ENCODE measurements around the gene TUBB. TPM values are rescaled to one million over a fixed set of nuclear protein-coding genes. Genes with fewer than 3 reads are reported as not detected.
A peak's percentile ranks its signal among the peaks of the same experiment; 100 is the strongest.

TUBB gene
- total and polyA plus RNA-seq, 2 donors (not counting 1 experiment from before 2014, with no cell fraction given): 102 to 295 TPM

DNA sequence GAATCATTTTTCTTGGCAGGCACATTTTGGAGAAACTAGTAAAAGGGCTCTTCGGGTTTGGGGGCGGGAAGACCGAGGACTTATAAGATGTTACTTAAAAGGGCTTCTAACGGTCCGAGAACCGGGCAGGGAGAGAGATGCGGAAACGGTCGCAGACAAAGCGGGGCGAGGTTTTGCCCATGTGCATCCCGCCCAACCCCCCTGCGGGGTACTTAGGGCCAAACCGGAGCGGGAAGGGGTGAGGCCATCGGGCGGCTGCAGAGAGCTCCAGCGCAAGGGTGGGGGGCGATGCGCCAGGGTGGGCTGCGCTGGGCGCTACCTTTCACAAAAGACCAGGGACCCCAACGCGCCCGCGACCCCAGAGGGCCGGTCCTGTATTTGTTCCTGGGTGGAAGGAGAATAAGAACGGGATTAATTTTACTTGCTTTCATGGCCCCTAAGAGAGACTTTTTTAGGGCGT, 616 bp downstream of the TUBB start:
- intact Hi-C loops (cut with micrococcal nuclease): loop anchor here (1.0 kb wide), 2 partner anchors 149 to 164 kb away; partner anchors contain the start of genes ABCF1 and GNL1

More for the DNA sequence above, 616 bp downstream of the TUBB start:
- Histone ChIP-seq H3K79me2 (ENCODE audit: control insufficient read depth, insufficient read depth, low read length) (peaks cover 73% of the 10 kb centered on the region), H2AFZ (ENCODE audit: insufficient read depth, low read depth, low read length, poor library complexity, severe bottlenecking) (peak overlapping the region; percentile 39), H3K4me3 (ENCODE audit: control extremely low read depth in 1 of 5, extremely low read depth in 1 of 5, insufficient read depth in 1 of 5, low read depth in 2 of 5, low read length in 4 of 5) (peak overlapping the region; percentile 74 to 99 (median 92)), H3K27ac (ENCODE audit: low read length in 2 of 2) (peak overlapping the region; percentile 82 to 84), H3K4me2 (replicated peaks; ENCODE audit: low read depth, low read length, poor library complexity, severe bottlenecking) (peak overlapping the region; percentile 83), H3K9ac (ENCODE audit: low read length) (peak overlapping the region; percentile 78), H4K20me1 (ENCODE audit: control insufficient read depth, insufficient read depth, low read length, poor library complexity, severe bottlenecking) (peaks cover 39% of the 10 kb centered on the region), H3K36me3 (replicated peaks in 1 of 2; ENCODE audit: control extremely low read depth in 1 of 2, control insufficient read depth in 1 of 2, extremely low read depth in 1 of 2, insufficient read depth in 2 of 2, low read length in 1 of 2) (peaks cover 2 to 33% of the 10 kb centered on the region in 2 experiments), H3K4me1 (ENCODE audit: control insufficient read depth in 2 of 2, insufficient read depth in 2 of 2, low read length in 2 of 2) (peaks cover 31 to 49% of the 10 kb centered on the region in 2 donors), H3K9me3 (ENCODE audit: control extremely low read depth in 1 of 3, control insufficient read depth in 2 of 3, insufficient read depth in 1 of 3, low read length in 2 of 3) (no peaks in the 10 kb centered on the region), H3K27me3 (replicated peaks in 1 of 4; ENCODE audit: control extremely low read depth in 1 of 4, control insufficient read depth in 3 of 4, insufficient read depth in 4 of 4, low read length in 3 of 4) (no peaks in the 10 kb centered on the region)
- ATAC-seq (ENCODE audit: low read depth): peak; percentile 4
- CTCF ChIA-PET: interaction anchor here (0.6 to 22.5 kb wide), 12 partner anchors 8 to 356 kb away, joined by 3 to 963 read pairs (median 14); partner anchors contain the start of genes ATAT1, DHX16 and NRM
- H3K27me3 Mint-ChIP-seq: no peaks in the 10 kb centered on the region
- POLR2A ChIA-PET: interaction anchor here (0.6 to 9.8 kb wide), 5 partner anchors 15 to 105 kb away, joined by 6 to 216 read pairs (median 17); partner anchors contain the start of genes MRPS18B and PPP1R10
- H3K4me3 Mint-ChIP-seq: peak overlapping the region; percentile 90
- DNase-seq: peak; percentile 81
- H3K27ac Mint-ChIP-seq: peak overlapping the region; percentile 90
- under 1% methylated on average over 29 of the region's 29 CpGs for WGBS (ENCODE audit: insufficient coverage)
- H3K4me1 Mint-ChIP-seq: peaks cover 63% of the 10 kb centered on the region
- H3K9me3 Mint-ChIP-seq (ENCODE audit: insufficient read depth): no peaks in the 10 kb centered on the region
- TF ChIP-seq, protein P1, sequence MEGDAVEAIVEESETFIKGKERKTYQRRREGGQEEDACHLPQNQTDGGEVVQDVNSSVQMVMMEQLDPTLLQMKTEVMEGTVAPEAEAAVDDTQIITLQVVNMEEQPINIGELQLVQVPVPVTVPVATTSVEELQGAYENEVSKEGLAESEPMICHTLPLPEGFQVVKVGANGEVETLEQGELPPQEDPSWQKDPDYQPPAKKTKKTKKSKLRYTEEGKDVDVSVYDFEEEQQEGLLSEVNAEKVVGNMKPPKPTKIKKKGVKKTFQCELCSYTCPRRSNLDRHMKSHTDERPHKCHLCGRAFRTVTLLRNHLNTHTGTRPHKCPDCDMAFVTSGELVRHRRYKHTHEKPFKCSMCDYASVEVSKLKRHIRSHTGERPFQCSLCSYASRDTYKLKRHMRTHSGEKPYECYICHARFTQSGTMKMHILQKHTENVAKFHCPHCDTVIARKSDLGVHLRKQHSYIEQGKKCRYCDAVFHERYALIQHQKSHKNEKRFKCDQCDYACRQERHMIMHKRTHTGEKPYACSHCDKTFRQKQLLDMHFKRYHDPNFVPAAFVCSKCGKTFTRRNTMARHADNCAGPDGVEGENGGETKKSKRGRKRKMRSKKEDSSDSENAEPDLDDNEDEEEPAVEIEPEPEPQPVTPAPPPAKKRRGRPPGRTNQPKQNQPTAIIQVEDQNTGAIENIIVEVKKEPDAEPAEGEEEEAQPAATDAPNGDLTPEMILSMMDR (IDR thresholded peaks at IDR 0.05): no peak
- no peak for TF ChIP-seq EZH2 (IDR thresholded peaks at IDR 0.05; ENCODE audit: borderline replicate concordance, insufficient read depth, low read depth, low read length, poor library complexity, severe bottlenecking)

Measured in B cell (primary cell).